Anterior cingulate cortex (tissue), 58 donors: Measurements from ENCODE around the gene ASZ1.

Source experiments
- DNase-seq, 58 donors: peaks; one replicate each; lab custom pipeline; 2025; lab: John Stamatoyannopoulos, UW

Gene ASZ1

DNA sequence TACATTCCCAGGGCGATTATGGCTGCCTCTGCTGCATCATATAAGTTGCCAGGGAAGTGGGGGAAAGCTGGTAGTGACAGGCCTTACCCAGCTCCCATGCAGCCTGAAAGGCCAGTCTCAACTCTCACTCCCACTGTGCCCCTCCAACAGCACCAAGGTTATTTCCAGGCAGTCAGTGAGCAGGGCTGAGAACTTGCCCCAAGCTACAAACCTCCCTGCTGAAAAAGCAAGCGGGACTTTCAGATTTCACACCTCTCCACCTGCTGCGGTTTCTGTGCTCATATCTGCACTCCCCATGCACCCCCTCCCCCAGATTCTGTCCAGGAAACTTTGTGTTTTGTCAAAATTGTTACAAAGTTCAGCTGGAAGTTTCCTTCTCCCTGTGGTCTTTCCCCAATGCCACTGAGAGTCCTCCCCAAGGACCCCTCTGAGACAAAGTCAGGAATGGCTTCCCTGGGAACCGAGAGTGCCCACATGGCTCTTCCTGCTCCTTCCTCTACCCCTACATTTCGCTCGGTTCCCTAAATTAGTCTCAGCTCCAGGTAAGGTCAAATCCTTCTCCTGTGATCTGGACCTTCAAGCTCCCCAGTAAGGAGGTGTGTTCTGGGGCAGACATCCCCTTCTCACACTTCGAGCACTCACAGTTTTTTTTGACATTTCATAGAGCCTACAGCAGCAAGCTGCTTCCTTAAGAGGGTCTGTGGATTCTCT is 79.2 kb downstream of the ASZ1 start:
- DNase-seq, result no peak

- no peak for DNase-seq
These were observed 79.8 kb downstream of the ASZ1 start for GRCh38 chr7:117347480-117347879.

GRCh38 chr7:117346161-117346560 is 81.1 kb downstream of the ASZ1 start:
- no peak for DNase-seq

- DNase-seq, result no peak
These were observed 89.3 kb downstream of the ASZ1 start for GRCh38 chr7:117338020-117338419.

DNA sequence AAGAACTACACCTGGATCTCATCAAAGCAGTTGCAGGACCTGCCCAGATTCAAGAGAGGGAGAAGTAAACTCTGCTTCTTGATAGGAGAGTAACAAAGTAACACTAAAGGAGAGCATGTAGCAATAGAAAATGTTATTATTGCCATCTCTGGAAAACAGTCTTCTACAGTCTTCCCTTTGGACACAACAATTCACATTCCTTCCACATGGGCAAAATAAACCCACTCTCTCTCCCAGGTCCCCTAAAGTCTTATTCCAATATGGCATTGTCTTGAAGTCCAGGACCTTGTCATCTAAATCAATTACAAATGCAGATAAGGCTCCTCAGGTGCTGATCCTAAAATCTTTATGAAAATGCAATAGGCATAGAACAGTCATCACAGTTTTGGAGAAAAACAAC is 94.1 kb downstream of the ASZ1 start:
- no peak for DNase-seq

DNA sequence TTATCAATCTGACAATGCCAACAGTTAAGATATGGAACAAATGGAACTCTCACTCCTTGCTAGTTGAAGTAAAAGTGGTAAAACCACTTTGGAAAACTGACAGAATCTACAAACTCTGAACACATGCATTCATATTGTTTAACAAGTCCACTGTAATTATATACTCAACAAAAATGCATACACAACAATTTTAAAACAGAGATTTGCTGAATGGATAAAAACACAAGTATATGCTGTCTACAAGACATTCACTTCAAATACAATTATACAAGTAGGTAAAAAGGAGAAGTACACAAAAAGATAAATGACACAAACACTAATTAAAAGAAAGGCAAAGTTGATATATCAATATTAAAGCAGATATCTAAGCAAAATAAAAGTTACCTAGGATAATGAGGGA is 95.3 kb downstream of the ASZ1 start:
- no peak for DNase-seq

DNA sequence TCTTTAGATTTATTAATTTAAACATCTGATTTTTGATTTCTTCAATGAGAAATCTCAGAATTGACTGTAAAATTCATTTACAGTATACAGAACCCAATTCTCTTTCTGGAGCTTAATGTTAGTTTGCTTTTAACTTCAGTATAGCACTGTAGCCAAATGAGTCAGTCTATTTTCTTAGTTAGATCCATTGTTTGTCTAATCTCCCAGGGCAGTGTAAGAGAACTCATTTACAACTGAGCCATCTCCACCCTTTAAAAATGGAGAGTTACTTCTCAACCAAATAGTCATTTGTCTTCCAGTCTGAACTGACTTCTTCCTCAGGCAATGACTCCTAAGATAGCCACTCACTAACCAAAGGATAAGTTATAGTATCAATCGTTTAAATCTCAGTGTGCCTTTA is 101.5 kb downstream of the ASZ1 start:
- no peak for DNase-seq

DNA sequence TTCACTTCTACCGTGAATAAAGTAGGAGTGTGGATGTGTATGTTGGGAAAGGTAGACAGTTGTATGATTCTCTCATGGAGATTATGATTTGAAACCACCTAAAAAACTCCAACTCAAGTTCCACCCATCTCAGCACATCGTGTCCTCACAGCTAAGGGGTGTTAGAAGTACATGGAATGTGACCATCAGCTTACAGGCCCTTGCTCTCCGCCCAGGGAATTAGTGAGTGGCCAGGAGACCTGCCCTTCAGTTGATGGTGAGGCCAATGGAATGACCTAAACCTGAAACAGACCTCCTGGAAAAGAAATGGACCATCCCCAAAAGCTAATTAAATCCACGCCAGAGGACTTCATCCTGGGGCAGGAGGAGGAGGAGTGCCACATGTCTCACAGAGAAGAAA is 102.3 kb downstream of the ASZ1 start:
- no peak for DNase-seq

DNA sequence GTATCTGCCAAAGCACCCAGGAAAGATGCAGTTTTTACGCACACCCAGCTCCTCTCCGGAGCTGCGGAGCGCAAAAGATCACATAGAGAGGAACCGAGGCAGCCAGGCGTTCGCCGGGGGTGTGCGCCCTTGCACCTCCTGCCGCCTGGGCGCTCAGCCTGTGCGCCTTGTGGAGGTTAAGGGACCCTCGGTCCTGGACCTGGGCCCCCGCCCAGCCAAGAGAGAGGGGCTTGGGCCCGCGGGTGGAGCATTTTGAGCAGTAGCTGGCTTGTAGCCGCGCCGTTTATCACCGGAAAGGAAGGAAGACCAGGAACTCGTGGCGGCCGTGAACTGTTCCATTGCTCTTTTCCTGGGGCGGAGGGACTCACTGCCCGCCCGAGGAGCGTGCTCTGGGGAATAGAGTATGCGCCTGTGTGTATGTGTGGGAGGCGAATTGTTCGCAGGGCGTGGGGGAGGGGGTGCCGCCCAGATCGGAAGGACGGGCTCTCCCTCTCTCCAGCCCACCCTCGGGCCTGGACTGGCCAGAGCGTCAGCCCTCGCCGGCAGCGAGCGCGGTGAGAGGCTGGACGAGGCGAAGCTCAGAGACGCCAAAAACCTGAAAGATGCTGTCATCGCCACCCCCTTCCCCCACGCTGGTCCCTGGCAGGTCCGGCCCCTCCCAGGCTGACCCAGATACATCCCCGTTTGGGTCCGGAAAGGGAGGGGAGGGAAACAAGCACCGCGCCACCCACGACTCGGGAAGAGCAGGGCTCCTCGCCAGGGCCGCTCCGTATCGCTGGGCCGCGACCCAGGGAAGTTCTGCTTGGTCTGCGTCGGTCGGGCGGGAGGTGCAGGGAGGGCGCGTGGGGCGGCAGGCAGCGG is 103.2 kb downstream of the ASZ1 start:
- peak in 6 of 58 donors; percentile 13 to 52 (median 14) for DNase-seq

DNA sequence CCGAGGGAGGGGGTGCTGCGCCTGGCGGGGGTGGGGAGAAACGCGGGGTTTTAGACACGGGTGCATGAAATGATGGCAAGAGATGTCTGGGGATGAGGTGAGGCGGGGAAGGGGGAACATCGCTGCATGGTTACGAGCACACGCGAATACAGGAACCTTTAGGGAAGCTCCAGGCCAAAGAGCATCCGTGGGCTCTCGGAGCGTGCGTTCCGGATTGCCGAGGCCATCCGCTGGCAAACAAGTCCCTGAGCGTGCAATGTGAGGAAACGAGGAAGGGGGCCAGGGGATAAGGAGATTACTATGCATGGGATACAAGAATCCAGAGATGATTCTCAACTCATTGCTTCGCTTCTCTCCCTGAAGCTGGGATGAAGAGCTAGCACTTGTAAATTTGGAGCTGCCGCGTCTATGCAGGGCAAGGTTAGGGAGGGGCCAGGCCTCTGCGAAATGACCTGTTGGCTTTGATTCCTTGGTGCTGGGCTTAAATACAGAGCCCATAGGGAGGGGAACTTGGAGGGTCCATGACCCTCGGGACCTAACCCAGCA is 103.9 kb downstream of the ASZ1 start:
- peak in 1 of 58 donors; percentile 11 for DNase-seq

DNA sequence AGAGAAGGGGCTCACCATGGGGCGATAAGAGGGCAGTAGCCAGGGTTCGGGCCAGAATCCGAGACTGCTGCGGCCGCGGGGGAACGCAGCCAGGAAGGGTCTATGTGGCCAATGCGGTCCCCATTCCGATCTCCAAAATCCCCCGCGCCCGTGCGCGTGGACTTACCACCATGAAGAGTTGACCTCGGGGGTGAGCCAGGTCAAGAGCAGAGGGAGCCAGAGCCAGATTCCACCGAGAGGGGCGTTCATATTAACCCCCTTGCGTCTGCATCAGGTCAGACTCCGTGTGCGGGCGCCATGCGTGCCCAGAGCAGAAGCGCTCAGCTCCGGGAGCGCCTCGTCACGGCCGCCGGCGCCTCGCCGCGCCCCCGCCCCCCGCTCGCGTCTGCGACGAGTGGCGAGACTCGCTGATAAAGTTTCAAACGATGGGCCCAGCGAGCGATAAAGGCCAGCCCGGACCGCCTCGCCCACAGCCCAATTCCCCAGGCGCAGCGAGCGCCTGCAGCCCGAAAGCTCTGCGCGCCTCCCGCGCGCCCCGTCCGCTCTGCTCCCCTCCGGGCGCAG is 104.5 kb downstream of the ASZ1 start, which contains the start of gene WNT2:
WNT2 (minus strand) TSS at position 318 of the 564 bp plus-strand sequence; CDS start at position 249, 69 bp downstream.
- peak in 2 of 58 donors; percentile 16 to 41 for DNase-seq

DNA sequence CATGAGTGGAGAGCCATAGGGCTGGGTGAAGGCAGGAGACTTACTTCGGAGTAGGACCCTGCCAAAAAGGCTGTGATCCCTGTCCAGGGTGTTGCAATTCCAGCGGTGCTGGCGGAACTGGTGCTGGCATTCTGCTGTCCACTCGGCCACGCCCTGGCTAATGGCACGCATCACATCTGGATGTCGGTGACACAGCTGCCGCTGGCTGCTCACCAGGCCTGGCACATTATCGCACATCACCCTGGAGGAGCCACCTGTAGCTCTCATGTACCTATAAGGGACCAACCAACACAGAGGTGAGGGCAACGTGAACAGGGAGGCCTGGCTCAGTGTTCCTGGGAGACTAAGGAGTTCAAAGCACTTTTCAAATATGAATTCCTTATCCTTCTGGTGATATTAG is 106.8 kb downstream of the ASZ1 start:
- DNase-seq, result no peak

GRCh38 chr7:117319181-117319580 is 108.1 kb downstream of the ASZ1 start:
- DNase-seq, result no peak

GRCh38 chr7:117313582-117313981 is 113.7 kb downstream of the ASZ1 start:
- no peak for DNase-seq
